Thyroid gland (tissue), 4 donors: ENCODE results near the gene TK1. TPM values are rescaled to one million over a fixed set of nuclear protein-coding genes. Genes with fewer than 3 reads are reported as not detected.
A peak's percentile ranks its signal among the peaks of the same experiment; 100 is the strongest.

Source experiments
- DNase-seq, 2 donors: peaks; one replicate each; pipeline ENCODE4 v3.0.0-alpha.2; 2019
- H3K27ac ChIP-seq, 3 donors: fragments of 200-600 bp; sonication (generic); 1 replicate in 2 of 3; 2 replicates in 1 of 3; pipeline ENCODE4 v1.5.1; 2016 to 2019; ENCODE audit warnings: mild to moderate bottlenecking in 1 of 3, moderate library complexity in 1 of 3
- H3K27me3 ChIP-seq: fragments of 200-600 bp; sonication (generic); one replicate; pipeline ENCODE4 v1.5.1; 2019
- H3K36me3 ChIP-seq, 2 donors: fragments of 200-600 bp; sonication (generic); one replicate each; pipeline ENCODE4 v1.5.1; 2016 to 2019
- H3K4me1 ChIP-seq, 2 donors: fragments of 200-600 bp; sonication (generic); one replicate each; pipeline ENCODE4 v1.5.1; 2017 to 2019
- H3K4me3 ChIP-seq, 3 donors: fragments of 200-600 bp; sonication (generic); replicated peaks in 1 of 3; 1 replicate in 2 of 3; 2 replicates in 1 of 3; pipeline ENCODE4 v1.5.1; 2016; ENCODE audit warnings: mild to moderate bottlenecking in 1 of 3
- H3K9me3 ChIP-seq: fragments of 200-600 bp; sonication (generic); one replicate; pipeline ENCODE4 v1.5.1; 2017
- POLR2A ChIP-seq, 2 donors: fragments of 450-650 bp; IDR thresholded peaks; one replicate each; pipeline ENCODE4 v1.6.1; 2017; ENCODE audit warnings: antibody characterized with exemption in 2 of 2, mild to moderate bottlenecking in 2 of 2, moderate library complexity in 1 of 2
- WGBS, 2 donors: methylation state at CpG; one replicate each; pipeline ENCODE4 v1.1.5; 2017; 5-methylcytosine and 5-hydroxymethylcytosine counted together
- intact Hi-C: fragments of 100-400 bp; cut with DNase I; formaldehyde crosslinking; loops from one replicate; pipeline ENCODE4 v1.15.1; 2023
- total RNA-seq, 4 donors: library from RNA; depleted of rRNA; stranded (reverse); fragments of >200 nt; gene quantifications; one replicate each; pipeline ENCODE4 v1.2.3, GENCODE V29; 2016
- TF ChIP-seq, protein P1 (sequence below), 6 experiments: fragments of 200-600 bp in 3 of 6; fragments of 450-650 bp in 3 of 6; sonication (generic) in 3 of 6; IDR thresholded peaks; one replicate each; pipeline ENCODE4 v1.5.1; 2016 to 2019; ENCODE audit warnings: antibody characterized with exemption in 6 of 6, mild to moderate bottlenecking in 2 of 6, inconsistent platforms in 1 of 6, moderate library complexity in 1 of 6

Gene TK1
- total RNA-seq, 4 donors from 2014 or later: 1.1 to 2.7 (median 1.9) TPM

DNA sequence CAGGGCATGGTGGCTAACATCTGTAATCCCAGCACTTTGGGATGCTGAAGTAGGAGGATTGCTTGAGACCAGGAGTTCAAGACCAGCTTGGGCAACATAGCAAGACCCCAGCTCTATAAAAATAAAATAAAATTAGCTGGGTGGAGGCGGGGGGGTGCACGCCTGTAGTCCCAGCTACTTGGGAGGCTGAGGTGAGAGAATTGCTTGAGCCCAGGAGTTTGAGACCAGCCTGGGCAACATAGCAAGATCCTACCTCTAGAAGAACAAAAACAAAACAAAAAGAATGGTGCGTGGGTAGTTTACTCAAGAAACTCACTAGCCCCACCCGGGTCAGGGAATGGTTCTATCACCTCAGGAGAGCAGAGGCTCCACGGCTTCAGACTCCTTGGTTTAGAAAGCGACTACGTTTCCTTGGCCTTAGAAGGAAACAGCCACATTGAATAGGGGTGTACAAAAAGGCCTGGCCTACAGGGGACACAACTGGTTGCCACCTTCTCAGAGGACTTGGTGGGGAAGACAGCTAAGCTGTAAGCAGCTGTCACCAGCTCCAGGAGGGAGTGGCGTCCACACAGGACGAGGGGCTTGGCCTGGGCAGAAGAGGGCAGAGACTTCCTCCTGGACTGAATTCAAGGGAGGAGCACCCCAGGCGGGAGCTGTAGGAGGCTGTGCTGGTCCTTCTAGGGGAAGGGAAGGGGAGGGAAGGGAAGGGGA is 716 bp downstream of the TK1 start:
- intact Hi-C loops: no loop called here
- TF ChIP-seq POLR2A (IDR thresholded peaks at IDR 0.05): no peak

DNA sequence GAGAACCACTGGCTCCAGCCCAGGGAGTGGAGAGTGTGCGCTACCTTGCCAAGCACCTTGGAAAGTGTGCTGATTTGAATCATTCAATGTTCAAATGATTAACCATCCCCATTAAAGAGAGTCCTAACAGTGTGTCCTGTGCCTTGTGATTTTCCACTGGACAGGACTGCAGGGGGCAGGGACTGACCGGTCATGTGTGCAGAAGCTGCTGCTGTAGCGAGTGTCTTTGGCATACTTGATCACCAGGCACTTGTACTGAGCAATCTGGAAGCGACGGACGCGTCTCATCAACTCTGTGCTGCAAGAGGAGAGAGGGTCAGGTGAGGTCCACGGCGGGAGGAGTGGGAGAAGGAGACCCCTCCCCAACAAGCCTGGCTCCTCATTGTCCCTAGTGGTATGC is 2.0 kb downstream of the TK1 start:
- TF ChIP-seq, protein P1, sequence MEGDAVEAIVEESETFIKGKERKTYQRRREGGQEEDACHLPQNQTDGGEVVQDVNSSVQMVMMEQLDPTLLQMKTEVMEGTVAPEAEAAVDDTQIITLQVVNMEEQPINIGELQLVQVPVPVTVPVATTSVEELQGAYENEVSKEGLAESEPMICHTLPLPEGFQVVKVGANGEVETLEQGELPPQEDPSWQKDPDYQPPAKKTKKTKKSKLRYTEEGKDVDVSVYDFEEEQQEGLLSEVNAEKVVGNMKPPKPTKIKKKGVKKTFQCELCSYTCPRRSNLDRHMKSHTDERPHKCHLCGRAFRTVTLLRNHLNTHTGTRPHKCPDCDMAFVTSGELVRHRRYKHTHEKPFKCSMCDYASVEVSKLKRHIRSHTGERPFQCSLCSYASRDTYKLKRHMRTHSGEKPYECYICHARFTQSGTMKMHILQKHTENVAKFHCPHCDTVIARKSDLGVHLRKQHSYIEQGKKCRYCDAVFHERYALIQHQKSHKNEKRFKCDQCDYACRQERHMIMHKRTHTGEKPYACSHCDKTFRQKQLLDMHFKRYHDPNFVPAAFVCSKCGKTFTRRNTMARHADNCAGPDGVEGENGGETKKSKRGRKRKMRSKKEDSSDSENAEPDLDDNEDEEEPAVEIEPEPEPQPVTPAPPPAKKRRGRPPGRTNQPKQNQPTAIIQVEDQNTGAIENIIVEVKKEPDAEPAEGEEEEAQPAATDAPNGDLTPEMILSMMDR (IDR thresholded peaks at IDR 0.05): peak in 2 of 6 experiments; percentile 4 to 10
- peak in 1 of 2 donors; percentile 64 for TF ChIP-seq POLR2A (IDR thresholded peaks at IDR 0.05)
- Histone ChIP-seq H3K9me3 (no peaks in the 10 kb centered on the region), H3K4me3 (no peak overlapping the region), H3K4me1 (peaks cover 17 to 32% of the 10 kb centered on the region in 2 donors), H3K36me3 (no peaks in the 10 kb centered on the region), H3K27ac (peak overlapping the region; percentile 19 to 65 (median 51)), H3K27me3 (no peaks in the 10 kb centered on the region)
- peak; percentile 84 to 86 for DNase-seq
- intact Hi-C loops: no loop called here
- WGBS, 2 donors: 29 to 52% methylated on average over 4 to 9 of the region's 9 CpGs

More for the DNA sequence above, 716 bp downstream of the TK1 start:
- 63 to 68% methylated on average over 7 to 9 of the region's 10 CpGs for WGBS, 2 donors
- H3K27ac ChIP-seq: peak overlapping the region in 1 of 3 donors; percentile 36
- no peaks in the 10 kb centered on the region for H3K36me3 ChIP-seq
- peaks cover 17 to 32% of the 10 kb centered on the region in 2 donors for H3K4me1 ChIP-seq
- H3K27me3 ChIP-seq: no peaks in the 10 kb centered on the region
- peak overlapping the region in 1 of 3 donors; percentile 37 for H3K4me3 ChIP-seq
- DNase-seq: peak; percentile 21 to 30
- H3K9me3 ChIP-seq: no peaks in the 10 kb centered on the region

DNA sequence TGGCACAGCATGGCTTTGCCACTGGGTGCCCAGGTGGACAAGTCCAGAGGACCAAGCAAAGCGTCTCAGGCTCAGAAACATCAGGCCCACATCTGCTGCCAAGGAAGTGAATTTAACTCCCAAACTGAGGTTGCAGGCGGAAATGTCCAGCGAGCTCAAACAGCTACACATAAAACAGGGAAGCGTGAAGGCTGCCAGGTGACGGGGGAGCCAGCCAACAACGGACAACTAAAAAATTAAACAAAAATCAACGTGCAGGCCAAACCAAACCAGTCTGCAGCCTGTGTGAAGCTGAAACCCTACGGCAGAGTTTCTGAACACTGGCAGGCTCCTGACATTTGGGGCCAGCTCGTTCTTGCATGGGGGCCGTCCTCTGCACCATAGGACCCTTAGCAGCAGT is 2.5 kb downstream of the TK1 start:
- no peak for TF ChIP-seq POLR2A (IDR thresholded peaks at IDR 0.05)
- TF ChIP-seq, protein P1 (IDR thresholded peaks at IDR 0.05): no peak
- intact Hi-C loops: no loop called here
- Histone ChIP-seq H3K4me3 (no peak overlapping the region), H3K27me3 (no peaks in the 10 kb centered on the region), H3K4me1 (peaks cover 17 to 32% of the 10 kb centered on the region in 2 donors), H3K36me3 (no peaks in the 10 kb centered on the region), H3K27ac (peak overlapping the region in 2 of 3 donors; percentile 51 to 65), H3K9me3 (no peaks in the 10 kb centered on the region)
- peak; percentile 20 to 59 for DNase-seq
- WGBS, 2 donors: 55 to 65% methylated on average over 10 of the region's 10 CpGs

DNA sequence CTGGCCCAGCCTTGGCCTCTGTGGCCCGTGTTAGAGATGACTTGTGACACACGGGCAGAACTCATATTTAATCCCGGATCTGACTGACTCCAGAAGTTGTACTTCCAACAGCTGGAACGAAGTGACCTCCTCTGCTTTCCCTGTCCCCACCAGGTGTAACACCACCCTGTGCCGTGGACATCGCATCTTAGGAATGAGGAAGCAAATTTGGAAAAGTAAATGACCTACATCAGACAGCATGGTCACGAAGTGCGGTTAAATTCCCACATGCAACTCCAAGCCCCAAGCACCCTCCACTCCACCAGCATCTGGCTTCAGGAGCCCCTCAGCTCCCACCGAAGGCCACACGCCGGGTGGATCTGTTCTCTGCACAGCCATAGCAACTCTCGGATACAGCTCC is 2.9 kb downstream of the TK1 start:
- no peak for DNase-seq
- TF ChIP-seq, protein P1 (IDR thresholded peaks at IDR 0.05): no peak
- no peak for TF ChIP-seq POLR2A (IDR thresholded peaks at IDR 0.05)
- no peak overlapping the region for H3K4me3 ChIP-seq
- no peaks in the 10 kb centered on the region for H3K9me3 ChIP-seq
- peaks cover 17 to 32% of the 10 kb centered on the region in 2 donors for H3K4me1 ChIP-seq
- WGBS, 2 donors: 92 to 94% methylated on average over 12 of the region's 12 CpGs
- intact Hi-C loops: no loop called here
- H3K27me3 ChIP-seq: no peaks in the 10 kb centered on the region
- H3K27ac ChIP-seq: peak overlapping the region in 2 of 3 donors; percentile 51 to 65
- H3K36me3 ChIP-seq: no peaks in the 10 kb centered on the region

DNA sequence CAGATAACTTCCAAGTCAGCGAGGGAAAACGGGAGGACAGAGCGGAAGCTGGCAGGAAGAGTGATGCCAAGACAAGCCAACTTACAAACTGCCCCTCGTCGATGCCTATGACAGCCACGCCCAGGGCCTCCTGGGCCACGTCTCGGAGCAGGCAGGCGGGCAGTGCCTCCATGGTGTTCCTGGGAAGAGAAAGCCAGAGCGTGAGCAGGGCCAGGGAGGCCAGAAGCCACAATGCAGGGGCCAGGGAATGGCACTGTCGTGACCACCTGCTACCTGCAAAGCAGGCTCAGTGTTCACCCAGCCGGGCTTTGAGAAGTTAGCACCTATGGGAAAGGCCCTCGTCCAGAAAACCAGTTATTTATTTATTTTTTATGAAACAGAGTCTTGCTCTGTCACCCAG is 4.3 kb downstream of the TK1 start:
- H3K36me3 ChIP-seq: no peaks in the 10 kb centered on the region
- H3K27ac ChIP-seq: no peak overlapping the region
- WGBS, 2 donors: 91 to 92% methylated on average over 13 of the region's 13 CpGs
- H3K9me3 ChIP-seq: no peaks in the 10 kb centered on the region
- H3K4me3 ChIP-seq: no peak overlapping the region
- no peak for DNase-seq
- H3K27me3 ChIP-seq: no peaks in the 10 kb centered on the region
- intact Hi-C loops: no loop called here
- TF ChIP-seq POLR2A (IDR thresholded peaks at IDR 0.05): no peak
- TF ChIP-seq, protein P1 (IDR thresholded peaks at IDR 0.05): no peak
- H3K4me1 ChIP-seq: peaks cover 13 to 31% of the 10 kb centered on the region in 2 donors
